GM18526 (cell line): ENCODE measurements around the gene TP53TG3F.
"Not testable (repeated sequence)": the region's sequence is repeated elsewhere in the genome, so short reads cannot be mapped to it uniquely, and the experiment has no call there.

Experiments
- POLR2A ChIP-seq: IDR thresholded peaks from 3 replicates; pipeline ENCODE4 v1.6.1; 2011; ENCODE audit not compliant: insufficient read length; ENCODE audit errors: extremely low read depth

Gene TP53TG3F

GRCh38 chr16:33459312-33459711 is at the start of gene TP53TG3F:
TP53TG3F (plus strand) TSS chr16:33459612; CDS start chr16:33459680, 68 bp downstream.
- TF ChIP-seq POLR2A: not testable (repeated sequence)
